H7 (cell line): ENCODE data around the gene SLC22A31. TPM values are rescaled to one million over a fixed set of nuclear protein-coding genes. Genes with fewer than 3 reads are reported as not detected.
A peak's percentile ranks its signal among the peaks of the same experiment; 100 is the strongest.

Source experiments
- DNase-seq: peaks from one replicate; pipeline ENCODE4 v3.0.0; 2012
- H3K27me3 ChIP-seq: 2 replicates; pipeline ENCODE4 v1.6.0; 2011; ENCODE audit warnings: mild to moderate bottlenecking, low read length; ENCODE audit not compliant: control insufficient read depth, insufficient read depth
- H3K36me3 ChIP-seq: replicated peaks from 2 replicates; pipeline ENCODE4 v1.5.1; 2011; ENCODE audit warnings: low read length; ENCODE audit not compliant: control insufficient read depth, insufficient read depth
- H3K4me3 ChIP-seq: 2 replicates; pipeline ENCODE4 v1.5.1; 2011; ENCODE audit warnings: low read depth, mild to moderate bottlenecking, control low read depth, low read length, moderate library complexity; ENCODE audit not compliant: insufficient read depth
- total RNA-seq: library from RNA; depleted of rRNA; stranded (reverse); fragments of >200 nt; shearing (Covaris generic); gene quantifications from 2 replicates; pipeline ENCODE4 v1.2.3, GENCODE V29; 2014

The SLC22A31 gene
- total RNA-seq, 1 experiment from 2014 or later, result 1.9 TPM

DNA sequence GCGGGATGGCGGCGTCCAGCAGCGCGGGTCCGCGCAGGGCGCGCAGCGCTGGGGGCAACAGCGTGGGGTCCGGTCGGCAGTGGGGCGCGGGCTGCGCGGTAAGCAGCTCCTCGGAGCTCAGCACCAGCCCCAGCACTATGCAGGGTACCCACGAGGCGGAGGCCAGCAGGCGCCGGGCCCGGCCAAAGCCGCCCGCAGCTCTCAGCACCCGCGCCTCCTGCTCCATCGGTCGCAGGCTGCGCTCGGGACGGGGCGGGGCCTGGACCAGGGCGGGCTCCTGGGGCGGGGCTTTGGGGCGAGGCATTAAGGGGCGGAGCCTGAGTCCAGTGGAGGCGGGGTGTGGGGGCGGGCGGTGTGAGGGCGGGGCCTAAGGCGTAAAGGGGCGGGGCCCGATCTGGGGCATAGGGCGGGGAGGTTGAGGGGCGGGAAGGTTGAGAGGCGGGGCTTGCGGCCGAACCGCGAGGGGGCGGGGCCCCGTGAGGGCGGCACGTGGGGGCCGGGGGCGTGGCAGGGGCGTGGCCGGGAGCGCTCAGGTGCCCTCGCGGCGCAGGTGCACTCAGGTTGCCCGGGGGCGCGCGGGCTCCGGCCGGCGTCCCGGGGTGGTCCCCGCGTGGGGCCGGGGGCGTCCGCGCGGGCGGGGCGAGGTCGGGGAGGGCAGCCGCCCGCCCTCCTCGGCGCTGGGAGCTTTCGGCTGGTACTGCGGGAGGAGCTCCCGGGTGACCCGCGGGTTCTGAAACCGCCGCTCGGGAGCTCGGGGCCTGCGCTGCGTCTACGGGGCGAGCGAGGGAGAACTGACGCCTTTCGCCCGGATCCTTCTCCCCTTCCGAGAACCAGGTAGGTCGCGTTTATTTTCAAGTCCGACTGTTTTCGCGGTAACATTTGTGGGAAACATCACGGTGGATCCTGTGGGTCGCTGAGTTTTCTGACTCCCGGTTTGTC, 1.4 kb upstream of the SLC22A31 start:
- Histone ChIP-seq H3K27me3 (peaks cover 43% of the 10 kb centered on the region), H3K4me3 (peak overlapping the region; percentile 52), H3K36me3 (no peaks in the 10 kb centered on the region)
- DNase-seq, result peak; percentile 100

DNA sequence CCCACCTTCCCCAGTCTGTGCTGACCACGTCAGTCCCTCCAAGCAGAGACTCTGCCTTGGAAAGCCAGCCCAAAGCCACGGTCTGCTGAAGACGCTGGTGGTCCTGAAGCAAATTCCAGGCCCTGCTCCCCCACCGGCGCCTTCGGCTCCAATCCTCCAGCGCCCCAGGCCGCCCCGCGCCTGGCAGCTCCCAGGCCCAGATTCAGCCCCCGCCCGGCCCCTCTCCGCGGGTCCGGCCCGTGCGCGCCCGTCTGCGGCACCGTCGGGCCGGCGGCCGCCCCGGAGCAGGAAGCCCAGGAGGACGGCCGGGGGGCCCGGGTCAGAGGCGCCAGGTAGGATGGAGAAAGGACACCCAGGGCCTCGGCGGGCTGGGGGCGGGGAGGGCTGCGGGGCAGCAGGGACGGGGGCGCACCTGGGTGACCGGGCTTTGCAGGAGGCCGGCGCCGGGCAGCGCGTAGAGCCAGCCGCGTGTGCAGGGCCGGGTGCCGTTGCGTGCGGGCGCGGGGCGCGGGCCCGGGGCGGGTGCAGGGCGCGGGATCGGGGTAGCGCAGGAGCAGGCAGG, 594 bp upstream of the SLC22A31 start:
- H3K27me3 ChIP-seq, result peaks cover 43% of the 10 kb centered on the region

GRCh38 chr16:89199241-89200123, 855 bp downstream of the SLC22A31 start:
- H3K36me3 ChIP-seq, result no peaks in the 10 kb centered on the region
- no peak overlapping the region; the same call in 1 of the 2 replicates for H3K4me3 ChIP-seq
- peaks cover 41% of the 10 kb centered on the region for H3K27me3 ChIP-seq
- DNase-seq, result peak; percentile 52

More for the DNA sequence above, 594 bp upstream of the SLC22A31 start:
- peak overlapping the region; percentile 52; the same call in 1 of the 2 replicates for H3K4me3 ChIP-seq
- peak; percentile 86 for DNase-seq
- H3K36me3 ChIP-seq, result no peaks in the 10 kb centered on the region

- H3K27me3 ChIP-seq, result peaks cover 39% of the 10 kb centered on the region
Measured at GRCh38 chr16:89198417-89199240, 1.7 kb downstream of the SLC22A31 start.

GRCh38 chr16:89197633-89198416, 2.5 kb downstream of the SLC22A31 start:
- DNase-seq, result peak; percentile 56
- Histone ChIP-seq H3K36me3 (no peaks in the 10 kb centered on the region), H3K4me3 (no peak overlapping the region)

More at GRCh38 chr16:89198417-89199240, 1.7 kb downstream of the SLC22A31 start:
- Histone ChIP-seq H3K4me3 (no peak overlapping the region), H3K36me3 (no peaks in the 10 kb centered on the region)
- peak; percentile 60 for DNase-seq

GRCh38 chr16:89197033-89197632, 3.2 kb downstream of the SLC22A31 start:
- Histone ChIP-seq H3K27me3 (peaks cover 28% of the 10 kb centered on the region), H3K36me3 (no peaks in the 10 kb centered on the region), H3K4me3 (no peak overlapping the region)
- DNase-seq, result peak; percentile 52

More at GRCh38 chr16:89197633-89198416, 2.5 kb downstream of the SLC22A31 start:
- H3K27me3 ChIP-seq, result peaks cover 34% of the 10 kb centered on the region

DNA sequence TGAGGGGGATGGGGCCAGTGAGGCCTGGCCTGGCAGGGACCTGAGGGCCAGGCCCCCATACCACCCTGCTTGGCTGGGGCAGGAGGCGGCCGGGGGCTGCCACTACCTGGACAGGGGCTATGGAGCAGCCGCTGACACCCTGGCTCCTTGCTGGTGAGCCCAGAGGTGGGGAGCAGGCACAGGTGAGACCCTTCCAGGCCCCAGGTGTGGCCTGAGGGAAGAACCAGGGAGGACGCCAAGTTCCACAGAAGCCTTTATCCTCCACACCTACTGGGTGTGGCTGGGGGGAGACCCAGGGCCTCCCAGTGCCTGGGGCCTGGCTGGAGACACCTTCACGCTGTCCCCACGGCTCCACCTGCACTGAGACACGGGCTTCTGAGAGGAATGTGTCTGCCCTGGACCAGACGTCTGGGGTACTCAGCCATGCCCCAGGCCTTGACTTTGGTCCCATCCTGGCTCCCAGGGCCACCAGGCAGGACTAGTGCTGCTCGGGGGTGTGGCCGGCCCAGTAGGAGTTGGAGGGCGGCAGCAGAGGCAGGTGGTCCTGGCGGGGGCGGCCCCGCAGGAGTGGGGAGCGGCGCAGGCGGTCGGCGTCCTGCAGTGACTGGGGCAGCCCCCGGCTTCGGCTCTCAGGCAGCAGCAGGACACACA, 4.7 kb downstream of the SLC22A31 start:
- Histone ChIP-seq H3K4me3 (no peak overlapping the region), H3K27me3 (peaks cover 31% of the 10 kb centered on the region), H3K36me3 (no peaks in the 10 kb centered on the region)
- peak; percentile 58 for DNase-seq

DNA sequence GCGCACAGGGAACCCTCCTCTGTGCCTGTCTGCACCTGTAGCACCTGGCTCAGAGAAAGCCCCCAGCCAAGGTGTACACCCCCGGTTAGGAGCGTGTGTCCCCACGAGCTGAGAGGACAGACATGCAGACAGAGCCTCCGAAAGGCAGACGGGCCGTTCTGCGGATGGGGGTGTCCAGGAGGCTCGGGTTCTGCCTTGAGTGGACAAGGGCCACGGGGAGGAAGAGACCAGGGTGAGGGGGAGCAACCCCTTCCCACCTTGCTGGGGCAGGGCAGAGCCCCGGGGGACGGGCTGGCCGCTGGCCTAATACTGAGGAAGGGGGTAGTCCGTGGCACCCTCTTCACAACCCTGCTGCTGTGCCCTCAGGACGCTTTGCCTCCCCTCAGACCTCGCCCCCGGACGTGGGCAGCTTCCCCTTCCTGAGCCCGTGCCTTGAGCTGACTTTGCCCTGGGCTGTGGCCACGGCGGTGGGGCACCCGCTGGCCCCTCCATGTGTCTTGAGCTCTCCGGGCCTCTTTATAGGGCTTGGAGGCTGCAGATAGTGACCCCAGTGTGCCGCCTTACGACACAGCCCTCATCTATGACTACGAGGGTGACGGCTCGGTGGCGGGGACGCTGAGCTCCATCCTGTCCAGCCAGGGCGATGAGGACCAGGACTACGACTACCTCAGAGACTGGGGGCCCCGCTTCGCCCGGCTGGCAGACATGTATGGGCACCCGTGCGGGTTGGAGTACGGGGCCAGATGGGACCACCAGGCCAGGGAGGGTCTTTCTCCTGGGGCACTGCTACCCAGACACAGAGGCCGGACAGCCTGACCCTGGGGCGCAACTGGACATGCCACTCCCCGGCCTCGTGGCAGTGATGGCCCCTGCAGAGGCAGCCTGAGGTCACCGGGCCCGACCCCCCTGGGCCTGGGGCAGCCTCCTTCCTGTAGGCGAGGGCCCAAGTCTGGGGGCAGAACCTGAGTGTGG, 5.7 kb downstream of the SLC22A31 start:
- peak; percentile 57 for DNase-seq
- no peaks in the 10 kb centered on the region for H3K36me3 ChIP-seq

GRCh38 chr16:89193576-89194293, 6.6 kb downstream of the SLC22A31 start:
- Histone ChIP-seq H3K27me3 (peaks cover 16% of the 10 kb centered on the region; the same call in 1 of the 2 replicates), H3K4me3 (peak overlapping the region; percentile 19; the same call in 1 of the 2 replicates)

More for the DNA sequence above, 5.7 kb downstream of the SLC22A31 start:
- Histone ChIP-seq H3K27me3 (peaks cover 21% of the 10 kb centered on the region; the same call in 1 of the 2 replicates), H3K4me3 (no peak overlapping the region)

GRCh38 chr16:89192956-89193575, 7.3 kb downstream of the SLC22A31 start:
- H3K36me3 ChIP-seq, result no peaks in the 10 kb centered on the region
- DNase-seq, result peak; percentile 99
- peaks cover 16% of the 10 kb centered on the region; the same call in 1 of the 2 replicates for H3K27me3 ChIP-seq
- peak overlapping the region; percentile 19; the same call in 1 of the 2 replicates for H3K4me3 ChIP-seq

More at GRCh38 chr16:89193576-89194293, 6.6 kb downstream of the SLC22A31 start:
- DNase-seq, result peak; percentile 54
- H3K36me3 ChIP-seq, result no peaks in the 10 kb centered on the region
